NCI-H526 treated with DMSO at 0.1 percent for 48 hours (cell line): ENCODE data around the gene PDCD1LG2.

Experiments
- DNase-seq: peaks from one replicate; lab custom pipeline; 2025; lab: John Stamatoyannopoulos, UW

Gene PDCD1LG2

DNA sequence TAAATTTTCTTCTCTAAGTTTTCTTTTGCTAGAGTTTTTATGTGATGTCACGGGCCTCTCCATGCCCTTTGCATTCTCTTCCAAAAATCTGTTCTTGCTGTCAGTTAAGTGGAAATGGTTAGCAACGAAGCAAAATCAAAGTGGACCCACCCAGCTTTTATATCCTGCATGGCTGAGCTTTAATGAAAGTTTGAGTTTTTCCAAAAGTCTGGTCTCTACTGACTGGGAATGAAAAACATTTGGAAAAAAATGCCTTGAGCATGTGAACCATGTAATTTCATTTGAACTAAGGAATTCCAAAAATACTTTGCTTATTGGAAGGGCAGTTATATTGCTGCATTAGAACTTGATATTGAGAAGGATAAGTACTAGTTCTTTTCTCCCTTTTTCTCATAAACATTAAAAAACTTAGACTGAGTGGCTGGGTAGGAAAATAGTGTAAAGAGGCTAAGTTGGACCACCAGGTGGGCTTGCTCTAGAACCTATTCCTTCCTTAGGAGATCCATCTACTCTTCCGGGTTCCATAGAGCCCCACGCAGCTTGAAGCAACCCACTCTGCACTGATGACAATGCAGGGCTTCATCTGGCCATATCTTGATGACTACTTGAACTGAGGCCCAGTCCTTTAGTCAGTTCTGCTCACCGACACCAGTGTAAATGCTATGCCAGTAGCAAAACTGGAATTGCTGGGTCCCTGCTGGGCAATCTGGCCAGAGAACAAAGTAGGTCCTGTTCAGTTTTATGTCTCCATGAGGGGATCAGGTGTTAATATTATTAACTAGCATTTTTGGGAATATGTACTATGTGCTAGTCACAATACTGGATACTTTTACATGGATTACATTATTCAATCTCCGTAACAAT, 101.2 kb downstream of the PDCD1LG2 start:
- DNase-seq = no peak

- no peak for DNase-seq
These were observed 101.8 kb downstream of the PDCD1LG2 start for GRCh38 chr9:5612185-5612530.

DNA sequence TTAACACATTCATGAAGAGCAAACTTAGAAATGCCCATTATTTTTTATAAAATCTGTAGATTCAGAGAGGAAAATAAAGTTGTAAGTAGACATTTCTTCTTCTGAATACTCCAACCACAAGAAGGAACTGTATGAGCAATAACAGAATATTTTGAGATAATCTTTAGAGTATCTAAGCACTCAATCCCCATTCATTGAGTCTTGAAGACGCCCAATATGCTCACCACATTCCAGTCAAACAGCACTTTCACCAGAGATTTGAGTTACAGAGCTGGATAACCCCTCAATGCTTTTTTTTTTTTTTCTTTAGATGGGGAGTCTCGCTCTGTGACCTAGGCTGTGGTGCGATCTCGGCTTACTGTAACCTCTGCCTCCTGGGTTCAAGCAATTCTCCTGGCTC, 103.9 kb downstream of the PDCD1LG2 start:
- no peak for DNase-seq

DNA sequence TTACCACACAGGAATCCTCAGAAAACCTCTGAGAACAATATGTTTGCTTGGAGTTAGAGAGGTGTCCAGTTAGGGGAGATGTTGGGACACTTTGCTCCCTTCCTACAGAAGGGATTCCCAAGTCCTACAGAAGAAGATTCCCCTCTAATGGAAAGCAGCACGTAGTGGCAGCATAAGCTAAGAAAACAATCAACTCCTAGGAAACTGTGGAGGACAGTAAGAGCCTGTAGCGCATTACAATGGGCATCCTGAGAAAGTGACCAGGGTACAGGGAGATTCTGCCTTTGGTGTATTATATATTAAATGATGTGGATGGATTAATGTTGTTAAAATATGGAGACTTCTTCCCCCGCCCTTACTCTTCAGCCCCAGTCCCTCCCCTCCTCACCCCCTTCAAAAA, 104.7 kb downstream of the PDCD1LG2 start:
- no peak for DNase-seq

GRCh38 chr9:5617749-5618148, 107.4 kb downstream of the PDCD1LG2 start:
- no peak for DNase-seq

DNA sequence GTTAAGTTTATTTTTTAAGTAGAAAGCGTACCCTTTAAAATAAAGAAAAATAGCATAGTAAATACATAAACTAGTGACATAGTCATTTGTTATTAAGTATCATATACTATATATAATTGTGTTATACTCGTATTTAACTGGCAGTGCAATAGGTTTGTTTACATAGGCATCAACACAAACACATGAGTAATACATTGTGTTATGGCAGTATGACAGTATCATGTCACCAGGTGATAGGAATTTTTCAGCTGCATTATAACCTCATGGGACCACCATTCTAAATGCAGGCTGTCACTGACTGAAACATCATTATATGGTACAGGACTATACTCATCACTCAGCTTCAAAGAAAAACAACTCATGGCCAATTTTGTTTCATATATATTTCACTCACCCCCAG, 110.2 kb downstream of the PDCD1LG2 start:
- no peak for DNase-seq
